HepG2 (cell line): Measurements from ENCODE around the gene C1QTNF1. TPM values are rescaled to one million over a fixed set of nuclear protein-coding genes. Genes with fewer than 3 reads are reported as not detected.

ENCODE experiments used
- FUBP1 ChIP-seq: sonication (generic); formaldehyde crosslinking; IDR thresholded peaks from 2 replicates; pipeline ENCODE4 v1.5.1; 2020; ENCODE audit warnings: missing genetic modification reagents, mild to moderate bottlenecking, borderline replicate concordance
- GATAD1 ChIP-seq: IDR thresholded peaks from 2 replicates; pipeline ENCODE4 v1.6.1; 2016; ENCODE audit warnings: missing genetic modification reagents, missing compliant biosample characterization
- LCORL ChIP-seq, 2 experiments: fragments of 450-650 bp in 1 of 2; sonication (generic) in 1 of 2; formaldehyde crosslinking in 1 of 2; IDR thresholded peaks; 2 replicates each; pipeline versions ENCODE4 v1.5.0 to v1.6.1; 2017 to 2020; ENCODE audit warnings: antibody characterized with exemption in 1 of 2, missing genetic modification reagents in 1 of 2
- MNT ChIP-seq: fragments of 450-650 bp; IDR thresholded peaks from 2 replicates; pipeline ENCODE4 v1.6.1; 2016
- NFKB2 ChIP-seq: sonication (generic); formaldehyde crosslinking; IDR thresholded peaks from 2 replicates; pipeline ENCODE4 v1.4.0; 2020; ENCODE audit warnings: missing genetic modification reagents, borderline replicate concordance
- PAWR ChIP-seq: sonication (generic); formaldehyde crosslinking; IDR thresholded peaks from 2 replicates; pipeline ENCODE4 v1.4.0; 2020; ENCODE audit warnings: missing genetic modification reagents, mild to moderate bottlenecking, borderline replicate concordance
- SMAD1 ChIP-seq: sonication (generic); formaldehyde crosslinking; IDR thresholded peaks from 2 replicates; pipeline ENCODE4 v1.4.0; 2020; ENCODE audit warnings: missing genetic modification reagents, low read depth, mild to moderate bottlenecking, borderline replicate concordance
- SSRP1 ChIP-seq: IDR thresholded peaks from 2 replicates; pipeline ENCODE4 v1.6.1; 2016; ENCODE audit warnings: control low read depth
- ZNF33B ChIP-seq: sonication (generic); formaldehyde crosslinking; IDR thresholded peaks from 2 replicates; pipeline ENCODE4 v1.5.1; 2020; ENCODE audit warnings: mild to moderate bottlenecking, missing genetic modification reagents
- ZNF547 ChIP-seq: sonication (generic); formaldehyde crosslinking; IDR thresholded peaks from 2 replicates; pipeline ENCODE4 v1.5.1; 2020; ENCODE audit warnings: mild to moderate bottlenecking, missing genetic modification reagents
- ZNF800 ChIP-seq: sonication (generic); formaldehyde crosslinking; IDR thresholded peaks from 2 replicates; pipeline ENCODE4 v1.4.0; 2020; ENCODE audit warnings: missing genetic modification reagents
- ZNF883 ChIP-seq: sonication (generic); formaldehyde crosslinking; IDR thresholded peaks from 2 replicates; pipeline ENCODE4 v1.5.1; 2020; ENCODE audit warnings: mild to moderate bottlenecking, missing genetic modification reagents; ENCODE audit errors: not compliant biosample characterization
- ZZZ3 ChIP-seq: sonication (generic); formaldehyde crosslinking; IDR thresholded peaks from 2 replicates; pipeline ENCODE4 v1.4.0; 2020; ENCODE audit warnings: missing genetic modification reagents, mild to moderate bottlenecking, borderline replicate concordance
- polyA plus RNA-seq, 8 experiments: library from polyadenylated mRNA; depleted of rRNA in 3 of 8; stranded (reverse) in 7 of 8; unstranded in 1 of 8; fragments of >200 nt; fragmentation: Illumina TruSeq in 4 of 8; extraction: Trizol in 4 of 8; gene quantifications; 2 replicates each; pipeline versions ENCODE4 v1.2.1 to v1.2.3, GENCODE V29; 2011 to 2016; ENCODE audit warnings: low read depth in 4 of 8, missing spikeins in 1 of 8, mixed read lengths in 1 of 8; ENCODE audit not compliant: insufficient read depth in 1 of 8
- total RNA-seq, 5 experiments: library from RNA; depleted of rRNA; stranded (reverse); fragments of >200 nt; fragmentation: Illumina TruSeq; extraction: Trizol; gene quantifications; 2 replicates each; pipeline ENCODE4 v1.2.3, GENCODE V29; 2016; ENCODE audit warnings: low read depth in 1 of 5

Gene C1QTNF1
- total and polyA plus RNA-seq, 2 of the 13 experiments (the other 11 are each of a cell fraction or from before 2014, with no cell fraction given): 0.18 to 0.86 TPM

GRCh38 chr17:79027925-79028491 lies 4.0 kb downstream of the C1QTNF1 start (continued):
- TF ChIP-seq LCORL (IDR thresholded peaks at IDR 0.05): no peak
- no peak for TF ChIP-seq LCORL (CRISPR knock-in tag; IDR thresholded peaks at IDR 0.05)
- TF ChIP-seq SSRP1 (CRISPR knock-in tag): no peak
- TF ChIP-seq PAWR (CRISPR knock-in tag): no peak
- TF ChIP-seq NFKB2: peak; percentile 47; the same call in 1 of the 2 replicates
- no peak for TF ChIP-seq ZNF33B (CRISPR knock-in tag)
- TF ChIP-seq MNT: no peak
- TF ChIP-seq ZNF800 (CRISPR knock-in tag): no peak; the same call in 1 of the 2 replicates
- TF ChIP-seq SMAD1 (CRISPR knock-in tag): no peak
- TF ChIP-seq ZNF547 (CRISPR knock-in tag): 0 out of 2 replicates have a peak, but pooled peaks have one; percentile 25
- no peak for TF ChIP-seq GATAD1
- no peak for TF ChIP-seq ZZZ3 (CRISPR knock-in tag)
- no peak for TF ChIP-seq ZNF883 (CRISPR knock-in tag)
- TF ChIP-seq FUBP1 (CRISPR knock-in tag): no peak
